ENCODE measurements around the gene ISM1. TPM values are rescaled to one million over a fixed set of nuclear protein-coding genes. Genes with fewer than 3 reads are reported as not detected.

Gene ISM1
- total RNA-seq, 1 experiment from 2014 or later: not detected

GRCh38 chr20:13238001-13238653 lies 17.1 kb downstream of the ISM1 start:
- DNase-seq: no peak
- Histone ChIP-seq H3K9me3 (no peaks in the 10 kb centered on the region), H3K4me3 (no peak overlapping the region), H3K36me3 (no peaks in the 10 kb centered on the region), H3K27me3 (peaks cover 4% of the 10 kb centered on the region; the same call in 1 of the 2 replicates)

- Histone ChIP-seq H3K4me3 (no peak overlapping the region), H3K36me3 (no peaks in the 10 kb centered on the region)
- no peak for DNase-seq
These were observed 22.8 kb downstream of the ISM1 start for GRCh38 chr20:13243826-13244376.

GRCh38 chr20:13245250-13245723 lies 24.2 kb downstream of the ISM1 start:
- Histone ChIP-seq H3K36me3 (no peaks in the 10 kb centered on the region), H3K4me3 (no peak overlapping the region), H3K9me3 (no peaks in the 10 kb centered on the region), H3K27me3 (peaks cover 2% of the 10 kb centered on the region; the same call in 1 of the 2 replicates)
- DNase-seq: no peak

More at GRCh38 chr20:13243826-13244376, 22.8 kb downstream of the ISM1 start:
- H3K9me3 ChIP-seq: no peaks in the 10 kb centered on the region
- peaks cover 4% of the 10 kb centered on the region; the same call in 1 of the 2 replicates for H3K27me3 ChIP-seq

GRCh38 chr20:13249118-13249797 lies 28.2 kb downstream of the ISM1 start:
- Histone ChIP-seq H3K36me3 (no peaks in the 10 kb centered on the region), H3K9me3 (no peaks in the 10 kb centered on the region), H3K27me3 (no peaks in the 10 kb centered on the region), H3K4me3 (no peak overlapping the region)
- DNase-seq: no peak

- Histone ChIP-seq H3K36me3 (no peaks in the 10 kb centered on the region), H3K4me3 (no peak overlapping the region), H3K27me3 (no peaks in the 10 kb centered on the region), H3K9me3 (no peaks in the 10 kb centered on the region)
- DNase-seq: no peak
These were observed 28.7 kb downstream of the ISM1 start for GRCh38 chr20:13249798-13250170.

GRCh38 chr20:13250251-13250650 lies 29.2 kb downstream of the ISM1 start:
- no peaks in the 10 kb centered on the region for H3K9me3 ChIP-seq
- no peak overlapping the region for H3K4me3 ChIP-seq
- DNase-seq: no peak
- H3K36me3 ChIP-seq: no peaks in the 10 kb centered on the region
- no peaks in the 10 kb centered on the region for H3K27me3 ChIP-seq

- no peaks in the 10 kb centered on the region for H3K9me3 ChIP-seq
- no peaks in the 10 kb centered on the region for H3K36me3 ChIP-seq
- no peak overlapping the region for H3K4me3 ChIP-seq
- no peaks in the 10 kb centered on the region for H3K27me3 ChIP-seq
- no peak for DNase-seq
These were observed 30.2 kb downstream of the ISM1 start for GRCh38 chr20:13251106-13251903.

GRCh38 chr20:13251904-13252297 lies 30.8 kb downstream of the ISM1 start:
- H3K27me3 ChIP-seq: no peaks in the 10 kb centered on the region
- no peak overlapping the region for H3K4me3 ChIP-seq
- no peak for DNase-seq
- H3K9me3 ChIP-seq: no peaks in the 10 kb centered on the region
- no peaks in the 10 kb centered on the region for H3K36me3 ChIP-seq

GRCh38 chr20:13255356-13255755 lies 34.3 kb downstream of the ISM1 start:
- no peak for DNase-seq
- H3K9me3 ChIP-seq: no peaks in the 10 kb centered on the region
- no peak overlapping the region for H3K4me3 ChIP-seq

GRCh38 chr20:13256606-13257005 lies 35.5 kb downstream of the ISM1 start:
- H3K4me3 ChIP-seq: no peak overlapping the region
- DNase-seq: no peak
- H3K36me3 ChIP-seq: no peaks in the 10 kb centered on the region
- no peaks in the 10 kb centered on the region for H3K9me3 ChIP-seq
- no peaks in the 10 kb centered on the region for H3K27me3 ChIP-seq

More at GRCh38 chr20:13255356-13255755, 34.3 kb downstream of the ISM1 start:
- Histone ChIP-seq H3K36me3 (no peaks in the 10 kb centered on the region), H3K27me3 (no peaks in the 10 kb centered on the region)

- no peak for DNase-seq
- Histone ChIP-seq H3K4me3 (no peak overlapping the region), H3K27me3 (no peaks in the 10 kb centered on the region), H3K9me3 (no peaks in the 10 kb centered on the region), H3K36me3 (no peaks in the 10 kb centered on the region)
These were observed 38.8 kb downstream of the ISM1 start for GRCh38 chr20:13259921-13260320.

GRCh38 chr20:13260650-13261279 lies 39.7 kb downstream of the ISM1 start:
- H3K9me3 ChIP-seq: no peaks in the 10 kb centered on the region
- no peaks in the 10 kb centered on the region for H3K36me3 ChIP-seq
- H3K4me3 ChIP-seq: no peak overlapping the region
- no peak for DNase-seq
- no peaks in the 10 kb centered on the region for H3K27me3 ChIP-seq

GRCh38 chr20:13261460-13262301 lies 40.6 kb downstream of the ISM1 start:
- H3K36me3 ChIP-seq: no peaks in the 10 kb centered on the region
- no peak overlapping the region for H3K4me3 ChIP-seq
- no peaks in the 10 kb centered on the region for H3K9me3 ChIP-seq
- DNase-seq: peak; percentile 65
- no peaks in the 10 kb centered on the region for H3K27me3 ChIP-seq

- DNase-seq: no peak
- H3K9me3 ChIP-seq: no peaks in the 10 kb centered on the region
- no peaks in the 10 kb centered on the region for H3K27me3 ChIP-seq
- no peaks in the 10 kb centered on the region for H3K36me3 ChIP-seq
- H3K4me3 ChIP-seq: no peak overlapping the region
These were observed 41.2 kb downstream of the ISM1 start for GRCh38 chr20:13262302-13262650.

- no peaks in the 10 kb centered on the region for H3K36me3 ChIP-seq
- peak; percentile 47 for DNase-seq
- H3K4me3 ChIP-seq: no peak overlapping the region
- no peaks in the 10 kb centered on the region for H3K27me3 ChIP-seq
- no peaks in the 10 kb centered on the region for H3K9me3 ChIP-seq
These were observed 41.7 kb downstream of the ISM1 start for GRCh38 chr20:13262671-13263360.

Measured in MG63 (cell line).